Right atrium auricular region (tissue), 2 donors: ENCODE measurements around the gene C16orf78. TPM values are rescaled to one million over a fixed set of nuclear protein-coding genes. Genes with fewer than 3 reads are reported as not detected.

Experiments
- DNase-seq: peaks from one replicate; pipeline ENCODE4 v3.0.0-alpha.2; 2019; ENCODE audit warnings: low spot score
- H3K27ac ChIP-seq, 2 donors: fragments of 200-600 bp; sonication (generic); 1 replicate in 1 of 2; 2 replicates in 1 of 2; pipeline ENCODE4 v1.5.1; 2016 to 2019
- H3K27me3 ChIP-seq, 2 donors: fragments of 200-600 bp; sonication (generic); one replicate each; pipeline versions ENCODE4 v1.5.1 to v1.6.0; 2017 to 2019
- H3K36me3 ChIP-seq: fragments of 200-600 bp; sonication (generic); one replicate; pipeline ENCODE4 v1.5.1; 2016
- H3K4me1 ChIP-seq, 2 donors: fragments of 200-600 bp; sonication (generic); one replicate each; pipeline versions ENCODE4 v1.5.1 to v1.6.0; 2017 to 2019
- H3K4me3 ChIP-seq, 2 donors: fragments of 200-600 bp; sonication (generic); 1 replicate in 1 of 2; 2 replicates in 1 of 2; pipeline ENCODE4 v1.5.1; 2017 to 2019; ENCODE audit warnings: mild to moderate bottlenecking in 1 of 2, moderate library complexity in 1 of 2
- H3K9me3 ChIP-seq, 2 donors: fragments of 200-600 bp; sonication (generic); one replicate each; pipeline ENCODE4 v1.5.1; 2019
- CTCF ChIP-seq, 2 donors: fragments of 200-600 bp; sonication (generic); IDR thresholded peaks; one replicate each; pipeline ENCODE4 v1.5.1; 2019; ENCODE audit warnings: antibody characterized with exemption in 2 of 2
- total RNA-seq, 2 donors: library from RNA; depleted of rRNA; stranded (reverse); fragments of >200 nt; gene quantifications; one replicate each; pipeline ENCODE4 v1.1.0, GENCODE V29; 2016

C16orf78 gene
- total RNA-seq, 2 donors from 2014 or later = not detected

DNA sequence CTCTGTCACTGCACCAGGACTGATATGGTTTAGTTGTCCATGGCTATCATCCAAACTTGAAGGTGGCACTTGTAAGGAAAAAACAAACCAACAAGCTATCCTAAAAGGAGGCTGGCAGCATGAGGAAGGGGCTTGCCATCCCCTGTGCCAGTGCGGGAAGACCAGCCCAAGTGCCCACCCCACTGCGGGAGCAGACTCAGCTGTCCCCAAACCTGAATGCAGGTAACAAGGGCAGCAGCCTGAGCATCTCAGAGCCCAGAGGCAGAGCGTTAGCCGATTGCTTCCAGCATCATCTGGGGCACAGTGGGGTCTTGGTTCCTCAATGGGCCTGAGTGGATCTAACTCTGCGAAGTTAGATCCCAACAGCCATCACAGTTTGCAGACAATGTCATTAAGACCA is 29.2 kb upstream of the C16orf78 start:
- no peak for TF ChIP-seq CTCF (IDR thresholded peaks at IDR 0.05)
- Histone ChIP-seq H3K4me3 (no peak overlapping the region), H3K27ac (no peak overlapping the region), H3K4me1 (no peaks in the 10 kb centered on the region), H3K9me3 (no peaks in the 10 kb centered on the region), H3K36me3 (no peaks in the 10 kb centered on the region), H3K27me3 (no peaks in the 10 kb centered on the region)
- DNase-seq = no peak

- Histone ChIP-seq H3K4me3 (no peak overlapping the region), H3K4me1 (no peaks in the 10 kb centered on the region), H3K27ac (no peak overlapping the region), H3K27me3 (peaks cover 0 to under 1% of the 10 kb centered on the region in 2 donors), H3K9me3 (no peaks in the 10 kb centered on the region), H3K36me3 (no peaks in the 10 kb centered on the region)
- no peak for DNase-seq
- no peak for TF ChIP-seq CTCF (IDR thresholded peaks at IDR 0.05)
Observed at GRCh38 chr16:49345829-49346228, 27.8 kb upstream of the C16orf78 start.

- H3K9me3 ChIP-seq = no peaks in the 10 kb centered on the region
- H3K4me1 ChIP-seq = no peaks in the 10 kb centered on the region
- no peak for DNase-seq
- H3K36me3 ChIP-seq = no peaks in the 10 kb centered on the region
- H3K27me3 ChIP-seq = peaks cover 0 to 2% of the 10 kb centered on the region in 2 donors
- TF ChIP-seq CTCF (IDR thresholded peaks at IDR 0.05) = no peak
- no peak overlapping the region for H3K27ac ChIP-seq
- H3K4me3 ChIP-seq = no peak overlapping the region
Observed at GRCh38 chr16:49346459-49346858, 27.1 kb upstream of the C16orf78 start.

DNA sequence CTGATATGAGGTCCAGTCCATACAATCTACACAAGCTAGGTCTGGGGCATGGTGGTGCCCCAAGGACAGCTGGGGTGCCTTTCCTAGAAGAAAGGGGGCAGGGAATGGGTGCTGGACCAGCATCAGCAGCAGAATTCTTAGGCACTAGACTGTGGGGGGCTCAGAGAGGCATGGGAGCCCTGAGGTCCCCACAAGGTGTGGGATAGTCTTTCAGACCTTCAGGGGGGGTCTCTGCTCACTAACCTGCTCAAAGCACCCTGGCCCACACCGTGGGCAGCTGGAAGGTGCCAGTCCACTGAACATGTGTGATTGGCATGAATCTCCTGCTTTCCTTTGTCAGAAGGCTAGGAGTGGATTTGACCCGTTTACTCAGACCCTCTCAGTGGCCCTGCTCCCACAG is 26.1 kb upstream of the C16orf78 start:
- H3K27ac ChIP-seq = no peak overlapping the region
- H3K4me1 ChIP-seq = no peaks in the 10 kb centered on the region
- H3K9me3 ChIP-seq = no peaks in the 10 kb centered on the region
- H3K27me3 ChIP-seq = peaks cover 0 to 2% of the 10 kb centered on the region in 2 donors
- H3K4me3 ChIP-seq = no peak overlapping the region
- no peaks in the 10 kb centered on the region for H3K36me3 ChIP-seq
- TF ChIP-seq CTCF (IDR thresholded peaks at IDR 0.05) = no peak
- no peak for DNase-seq

DNA sequence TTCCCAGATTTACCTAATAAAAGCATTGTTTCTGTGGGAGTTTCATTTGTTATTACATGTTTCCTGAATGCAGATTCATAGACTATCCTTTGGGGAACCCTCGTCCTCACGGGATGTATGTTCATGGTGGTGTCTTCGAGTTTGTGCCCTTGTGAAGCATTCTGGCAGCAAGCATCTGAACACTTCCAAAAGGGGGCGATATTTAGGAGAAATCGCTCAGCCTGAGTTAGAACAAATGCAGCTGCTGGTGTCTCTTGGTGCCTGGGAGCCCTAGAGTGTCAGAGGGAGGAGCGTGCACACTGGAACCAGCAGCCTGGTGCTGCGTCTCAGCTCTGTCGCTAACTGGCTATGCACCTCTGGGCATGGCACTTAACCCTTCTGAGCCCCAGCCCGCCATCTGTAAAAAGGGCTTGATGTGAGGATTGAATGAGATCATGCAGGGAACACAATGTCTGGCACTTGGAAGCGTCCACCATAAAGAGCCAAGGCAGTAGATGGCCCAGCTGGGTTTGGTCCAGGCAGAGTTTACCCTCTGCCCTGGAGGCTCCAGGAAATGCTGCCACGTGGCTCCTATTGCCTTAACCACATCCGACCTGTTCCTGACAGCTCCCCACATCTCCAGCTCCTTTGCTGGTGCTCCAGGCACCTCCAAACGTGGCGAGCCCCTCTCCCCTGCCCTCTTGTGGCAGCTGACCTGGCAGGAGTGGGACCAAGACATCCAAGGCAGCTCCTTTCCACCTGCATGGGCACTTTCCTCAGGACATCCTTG is 25.0 kb upstream of the C16orf78 start:
- TF ChIP-seq CTCF (IDR thresholded peaks at IDR 0.05) = peak in 1 of 2 donors; percentile 10
- Histone ChIP-seq H3K27ac (no peak overlapping the region), H3K36me3 (no peaks in the 10 kb centered on the region), H3K9me3 (no peaks in the 10 kb centered on the region), H3K4me1 (no peaks in the 10 kb centered on the region), H3K27me3 (peaks cover 0 to 2% of the 10 kb centered on the region in 2 donors), H3K4me3 (no peak overlapping the region)
- DNase-seq = no peak
